HEK293 (cell line): ENCODE data around the gene NEURL1.

Experiments
- PRDM6 ChIP-seq: fragments of 450-650 bp; formaldehyde crosslinking; IDR thresholded peaks from 2 replicates; pipeline ENCODE4 v1.5.1; 2017; ENCODE audit warnings: missing biosample characterization, missing genetic modification characterization
- ZBTB1 ChIP-seq: fragments of 450-650 bp; formaldehyde crosslinking; IDR thresholded peaks from 2 replicates; pipeline ENCODE4 v1.5.1; 2016; ENCODE audit warnings: missing biosample characterization, missing genetic modification characterization
- ZBTB7A ChIP-seq: fragments of 450-650 bp; formaldehyde crosslinking; IDR thresholded peaks from 2 replicates; pipeline ENCODE4 v1.5.1; 2016; ENCODE audit warnings: low read depth, missing biosample characterization, missing genetic modification characterization
- ZNF350 ChIP-seq: fragments of 450-650 bp; formaldehyde crosslinking; IDR thresholded peaks from 2 replicates; pipeline ENCODE4 v1.5.0; 2017; ENCODE audit warnings: missing biosample characterization, mild to moderate bottlenecking, missing genetic modification characterization
- ZNF785 ChIP-seq: fragments of 450-650 bp; formaldehyde crosslinking; IDR thresholded peaks from 2 replicates; pipeline ENCODE4 v1.5.1; 2016; ENCODE audit warnings: missing biosample characterization, missing genetic modification characterization
- TF ChIP-seq, protein P1 (sequence below): fragments of 450-650 bp; formaldehyde crosslinking; IDR thresholded peaks from 2 replicates; pipeline ENCODE4 v1.5.1; 2016; ENCODE audit warnings: missing biosample characterization, missing genetic modification characterization

GRCh38 chr10:103640436-103641181, 147.1 kb downstream of the NEURL1 start:
- TF ChIP-seq ZBTB7A (tag by site-specific recombination): no peak
- TF ChIP-seq, protein P1, sequence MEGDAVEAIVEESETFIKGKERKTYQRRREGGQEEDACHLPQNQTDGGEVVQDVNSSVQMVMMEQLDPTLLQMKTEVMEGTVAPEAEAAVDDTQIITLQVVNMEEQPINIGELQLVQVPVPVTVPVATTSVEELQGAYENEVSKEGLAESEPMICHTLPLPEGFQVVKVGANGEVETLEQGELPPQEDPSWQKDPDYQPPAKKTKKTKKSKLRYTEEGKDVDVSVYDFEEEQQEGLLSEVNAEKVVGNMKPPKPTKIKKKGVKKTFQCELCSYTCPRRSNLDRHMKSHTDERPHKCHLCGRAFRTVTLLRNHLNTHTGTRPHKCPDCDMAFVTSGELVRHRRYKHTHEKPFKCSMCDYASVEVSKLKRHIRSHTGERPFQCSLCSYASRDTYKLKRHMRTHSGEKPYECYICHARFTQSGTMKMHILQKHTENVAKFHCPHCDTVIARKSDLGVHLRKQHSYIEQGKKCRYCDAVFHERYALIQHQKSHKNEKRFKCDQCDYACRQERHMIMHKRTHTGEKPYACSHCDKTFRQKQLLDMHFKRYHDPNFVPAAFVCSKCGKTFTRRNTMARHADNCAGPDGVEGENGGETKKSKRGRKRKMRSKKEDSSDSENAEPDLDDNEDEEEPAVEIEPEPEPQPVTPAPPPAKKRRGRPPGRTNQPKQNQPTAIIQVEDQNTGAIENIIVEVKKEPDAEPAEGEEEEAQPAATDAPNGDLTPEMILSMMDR (tag by site-specific recombination): no peak
- TF ChIP-seq PRDM6: no peak
- TF ChIP-seq ZBTB1 (tag by site-specific recombination): no peak
- TF ChIP-seq ZNF785 (tag by site-specific recombination): no peak
- TF ChIP-seq ZNF350: no peak
